ENCODE measurements around the gene DCC.

The DCC gene

DNA sequence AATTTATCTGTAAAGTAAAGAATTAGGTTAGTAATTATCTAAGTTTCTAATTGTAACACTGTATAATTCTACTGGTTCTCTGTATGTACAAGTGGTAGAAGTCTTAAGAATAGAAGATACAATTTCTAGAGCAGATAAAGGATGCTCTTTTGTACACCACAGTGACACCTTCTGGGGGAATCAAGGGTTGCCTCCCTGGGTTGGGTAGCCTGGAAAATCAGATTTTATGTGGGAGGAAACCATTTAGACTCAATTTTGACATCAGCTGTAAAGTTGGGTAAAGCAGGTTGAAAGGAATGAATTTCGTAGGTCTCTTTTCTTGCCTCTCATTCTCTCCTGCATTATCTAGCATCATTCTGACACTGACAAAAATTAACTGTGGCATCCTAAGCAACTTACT is 354.8 kb downstream of the DCC start:
- DNase-seq = no peak
- no peak overlapping the region for H3K27ac ChIP-seq (ENCODE audit: insufficient read depth in 1 of 2, low read depth in 1 of 2, low read length in 2 of 2, poor library complexity in 1 of 2, severe bottlenecking in 2 of 2)
- ChIA-PET CTCF (no interaction called here), POLR2A (no interaction called here)
- no peaks in the 10 kb centered on the region for H3K36me3 ChIP-seq (ENCODE audit: control insufficient read depth in 4 of 4, insufficient read depth in 4 of 4, low read length in 3 of 4)
- no peaks in the 10 kb centered on the region for H3K9me3 ChIP-seq (ENCODE audit: control extremely low read depth in 1 of 5, control insufficient read depth in 4 of 5, insufficient read depth in 2 of 5, low read depth in 1 of 5, low read length in 4 of 5)
- WGBS (ENCODE audit: insufficient coverage) = no CpG with 5 or more reads among the region's 1 CpG
- no peak overlapping the region for H3K4me3 ChIP-seq (ENCODE audit: control insufficient read depth in 1 of 7, extremely low read depth in 1 of 7, insufficient read depth in 4 of 7, low read depth in 2 of 7, low read length in 6 of 7)
- no peaks in the 10 kb centered on the region for H3K27me3 ChIP-seq (replicated peaks in 2 of 5; ENCODE audit: control insufficient read depth in 4 of 5, insufficient read depth in 5 of 5, low read length in 4 of 5)
- H3K4me1 ChIP-seq (ENCODE audit: control extremely low read depth in 1 of 4, control insufficient read depth in 4 of 4, insufficient read depth in 4 of 4, low read length in 3 of 4) = no peaks in the 10 kb centered on the region

DNA sequence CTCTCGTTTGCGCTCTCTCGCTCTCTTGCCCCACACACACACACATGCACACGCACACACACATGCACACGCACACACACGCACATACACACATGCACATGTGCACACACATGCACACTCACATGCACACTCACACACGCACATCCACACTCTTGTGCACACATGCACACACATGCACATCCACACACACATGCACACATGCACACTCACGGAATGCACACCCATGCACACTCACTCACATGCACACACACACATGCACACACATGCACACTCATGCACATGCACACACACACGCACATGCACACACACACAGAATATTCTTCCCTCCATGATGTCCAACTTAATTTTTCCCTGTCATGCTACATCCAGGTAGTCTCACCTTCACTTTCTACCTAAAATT is 360.1 kb downstream of the DCC start:
- WGBS (ENCODE audit: insufficient coverage) = 99% methylated on average over 9 of the region's 9 CpGs
- ChIA-PET POLR2A (no interaction called here), CTCF (no interaction called here)
- no peaks in the 10 kb centered on the region for H3K9me3 ChIP-seq (ENCODE audit: control extremely low read depth in 1 of 5, control insufficient read depth in 4 of 5, insufficient read depth in 2 of 5, low read depth in 1 of 5, low read length in 4 of 5)
- H3K36me3 ChIP-seq (ENCODE audit: control insufficient read depth in 4 of 4, insufficient read depth in 4 of 4, low read length in 3 of 4) = no peaks in the 10 kb centered on the region
- no peaks in the 10 kb centered on the region for H3K4me1 ChIP-seq (ENCODE audit: control extremely low read depth in 1 of 4, control insufficient read depth in 4 of 4, insufficient read depth in 4 of 4, low read length in 3 of 4)
- H3K4me3 ChIP-seq (ENCODE audit: control insufficient read depth in 1 of 7, extremely low read depth in 1 of 7, insufficient read depth in 4 of 7, low read depth in 2 of 7, low read length in 6 of 7) = no peak overlapping the region
- no peaks in the 10 kb centered on the region for H3K27me3 ChIP-seq (replicated peaks in 2 of 5; ENCODE audit: control insufficient read depth in 4 of 5, insufficient read depth in 5 of 5, low read length in 4 of 5)
- no peak for DNase-seq
- no peak overlapping the region for H3K27ac ChIP-seq (ENCODE audit: insufficient read depth in 1 of 2, low read depth in 1 of 2, low read length in 2 of 2, poor library complexity in 1 of 2, severe bottlenecking in 2 of 2)

DNA sequence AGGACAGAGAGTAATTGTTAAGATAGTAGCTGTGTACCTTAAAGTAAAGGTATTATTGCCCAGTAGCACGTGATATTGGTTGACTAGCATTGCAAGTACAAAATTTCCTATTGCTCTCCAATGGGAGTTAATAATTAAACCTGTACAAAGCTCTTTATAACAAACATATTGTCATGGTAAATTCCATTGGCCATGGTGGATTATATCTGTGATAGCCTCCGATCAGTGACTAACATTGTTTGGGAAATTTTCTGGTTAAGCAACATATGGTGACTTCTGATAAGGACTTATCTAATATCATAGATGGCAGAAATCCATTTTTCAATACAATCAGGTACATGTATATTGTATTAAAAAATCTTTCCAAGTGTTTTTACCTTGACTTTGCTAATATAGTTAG is 360.8 kb downstream of the DCC start:
- no peaks in the 10 kb centered on the region for H3K27me3 ChIP-seq (replicated peaks in 2 of 5; ENCODE audit: control insufficient read depth in 4 of 5, insufficient read depth in 5 of 5, low read length in 4 of 5)
- no peak overlapping the region for H3K27ac ChIP-seq (ENCODE audit: insufficient read depth in 1 of 2, low read depth in 1 of 2, low read length in 2 of 2, poor library complexity in 1 of 2, severe bottlenecking in 2 of 2)
- no peak overlapping the region for H3K4me3 ChIP-seq (ENCODE audit: control insufficient read depth in 1 of 7, extremely low read depth in 1 of 7, insufficient read depth in 4 of 7, low read depth in 2 of 7, low read length in 6 of 7)
- CTCF ChIA-PET = no interaction called here
- no CpG with 5 or more reads among the region's 2 CpGs for WGBS (ENCODE audit: insufficient coverage)
- POLR2A ChIA-PET = no interaction called here
- no peaks in the 10 kb centered on the region for H3K4me1 ChIP-seq (ENCODE audit: control extremely low read depth in 1 of 4, control insufficient read depth in 4 of 4, insufficient read depth in 4 of 4, low read length in 3 of 4)
- no peak for DNase-seq
- H3K36me3 ChIP-seq (ENCODE audit: control insufficient read depth in 4 of 4, insufficient read depth in 4 of 4, low read length in 3 of 4) = no peaks in the 10 kb centered on the region
- H3K9me3 ChIP-seq (ENCODE audit: control extremely low read depth in 1 of 5, control insufficient read depth in 4 of 5, insufficient read depth in 2 of 5, low read depth in 1 of 5, low read length in 4 of 5) = no peaks in the 10 kb centered on the region

DNA sequence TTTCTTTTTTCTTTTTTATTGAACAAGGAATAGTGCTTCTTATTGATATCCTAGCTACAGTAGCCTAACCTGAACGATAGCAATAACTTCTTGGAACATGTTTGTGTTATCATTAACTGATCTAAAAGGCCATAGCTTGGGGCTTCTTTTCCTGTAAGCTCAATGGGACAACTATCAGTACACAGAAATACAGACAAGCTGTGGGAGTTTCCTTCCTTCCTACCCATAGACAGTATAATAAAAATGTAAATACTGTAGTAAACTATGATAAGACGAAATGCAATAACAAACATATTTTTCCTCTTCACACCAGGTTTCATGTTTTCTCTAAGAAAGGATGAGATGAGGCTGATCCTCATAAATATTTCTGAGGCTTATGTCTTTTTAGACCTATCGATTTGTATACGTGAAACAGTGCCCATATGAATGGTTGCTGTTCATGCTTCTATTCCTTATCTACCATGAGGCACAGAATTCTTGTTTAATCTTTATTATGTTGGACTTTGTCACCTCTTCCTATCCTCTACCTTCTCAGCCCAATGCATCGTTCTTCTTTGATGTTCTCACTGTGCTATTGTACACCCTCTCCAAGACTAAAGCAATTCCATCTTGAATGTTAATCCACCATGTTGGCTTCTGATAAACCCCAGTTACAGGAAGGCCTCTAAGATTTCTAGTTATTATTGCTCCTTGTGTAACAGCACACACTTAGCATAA is 361.4 kb downstream of the DCC start:
- H3K27me3 ChIP-seq (replicated peaks in 2 of 5; ENCODE audit: control insufficient read depth in 4 of 5, insufficient read depth in 5 of 5, low read length in 4 of 5) = no peaks in the 10 kb centered on the region
- no peak for DNase-seq
- H3K4me1 ChIP-seq (ENCODE audit: control extremely low read depth in 1 of 4, control insufficient read depth in 4 of 4, insufficient read depth in 4 of 4, low read length in 3 of 4) = no peaks in the 10 kb centered on the region
- ChIA-PET POLR2A (no interaction called here), CTCF (no interaction called here)
- no peak overlapping the region for H3K27ac ChIP-seq (ENCODE audit: insufficient read depth in 1 of 2, low read depth in 1 of 2, low read length in 2 of 2, poor library complexity in 1 of 2, severe bottlenecking in 2 of 2)
- H3K9me3 ChIP-seq (ENCODE audit: control extremely low read depth in 1 of 5, control insufficient read depth in 4 of 5, insufficient read depth in 2 of 5, low read depth in 1 of 5, low read length in 4 of 5) = no peaks in the 10 kb centered on the region
- H3K4me3 ChIP-seq (ENCODE audit: control insufficient read depth in 1 of 7, extremely low read depth in 1 of 7, insufficient read depth in 4 of 7, low read depth in 2 of 7, low read length in 6 of 7) = no peak overlapping the region
- WGBS (ENCODE audit: insufficient coverage) = 96% methylated on average over 3 of the region's 5 CpGs
- no peaks in the 10 kb centered on the region for H3K36me3 ChIP-seq (ENCODE audit: control insufficient read depth in 4 of 4, insufficient read depth in 4 of 4, low read length in 3 of 4)

DNA sequence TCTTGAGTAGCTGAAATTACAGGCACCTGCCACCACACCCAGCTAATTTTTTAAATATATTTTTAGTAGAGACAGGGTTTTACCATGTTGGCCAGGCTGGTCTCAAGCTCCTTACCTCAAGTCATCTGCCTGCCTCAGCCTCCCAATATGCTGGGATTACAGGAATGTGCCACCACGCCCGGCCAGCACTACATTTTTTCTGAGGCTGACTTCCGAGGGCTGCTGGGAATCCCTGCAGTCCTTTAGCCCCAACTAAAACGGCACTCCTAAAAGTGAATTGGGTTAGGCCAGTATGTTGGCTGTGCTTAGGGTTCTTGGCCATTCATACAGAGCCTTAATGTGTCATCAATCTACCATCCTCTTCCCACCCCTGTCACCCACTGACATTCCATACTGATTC is 375.4 kb downstream of the DCC start:
- no peaks in the 10 kb centered on the region for H3K36me3 ChIP-seq (ENCODE audit: control insufficient read depth in 4 of 4, insufficient read depth in 4 of 4, low read length in 3 of 4)
- POLR2A ChIA-PET = no interaction called here
- H3K27ac ChIP-seq (ENCODE audit: insufficient read depth in 1 of 2, low read depth in 1 of 2, low read length in 2 of 2, poor library complexity in 1 of 2, severe bottlenecking in 2 of 2) = no peak overlapping the region
- H3K9me3 ChIP-seq (ENCODE audit: control extremely low read depth in 1 of 5, control insufficient read depth in 4 of 5, insufficient read depth in 2 of 5, low read depth in 1 of 5, low read length in 4 of 5) = no peaks in the 10 kb centered on the region
- DNase-seq = no peak
- 90% methylated on average over 2 of the region's 4 CpGs for WGBS (ENCODE audit: insufficient coverage)
- CTCF ChIA-PET = no interaction called here
- H3K4me1 ChIP-seq (ENCODE audit: control extremely low read depth in 1 of 4, control insufficient read depth in 4 of 4, insufficient read depth in 4 of 4, low read length in 3 of 4) = no peaks in the 10 kb centered on the region
- H3K27me3 ChIP-seq (replicated peaks in 2 of 5; ENCODE audit: control insufficient read depth in 4 of 5, insufficient read depth in 5 of 5, low read length in 4 of 5) = no peaks in the 10 kb centered on the region
- H3K4me3 ChIP-seq (ENCODE audit: control insufficient read depth in 1 of 7, extremely low read depth in 1 of 7, insufficient read depth in 4 of 7, low read depth in 2 of 7, low read length in 6 of 7) = no peak overlapping the region

DNA sequence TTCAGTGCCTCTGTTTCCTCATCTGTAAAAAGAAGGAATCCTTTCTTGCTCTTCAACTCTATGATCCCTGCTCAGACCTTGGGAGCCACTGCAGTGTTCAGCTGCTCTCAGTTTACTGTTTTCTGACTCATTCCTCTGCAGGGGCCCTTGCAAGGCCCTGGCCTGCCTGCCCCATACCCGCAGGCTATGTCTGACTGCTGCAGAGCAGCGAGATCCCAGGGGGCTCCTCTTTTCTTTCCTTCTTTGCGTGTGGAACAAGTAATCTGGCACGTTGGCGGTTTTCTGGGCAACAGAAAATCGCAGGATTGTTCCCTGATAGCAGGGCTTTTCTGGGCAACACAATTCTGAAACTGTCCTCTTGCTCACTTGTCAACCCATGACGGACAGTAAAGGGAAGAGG is 376.0 kb downstream of the DCC start:
- CTCF ChIA-PET = no interaction called here
- DNase-seq = no peak
- Histone ChIP-seq H3K4me3 (ENCODE audit: control insufficient read depth in 1 of 7, extremely low read depth in 1 of 7, insufficient read depth in 4 of 7, low read depth in 2 of 7, low read length in 6 of 7) (no peak overlapping the region), H3K36me3 (ENCODE audit: control insufficient read depth in 4 of 4, insufficient read depth in 4 of 4, low read length in 3 of 4) (no peaks in the 10 kb centered on the region), H3K9me3 (ENCODE audit: control extremely low read depth in 1 of 5, control insufficient read depth in 4 of 5, insufficient read depth in 2 of 5, low read depth in 1 of 5, low read length in 4 of 5) (no peaks in the 10 kb centered on the region), H3K27me3 (replicated peaks in 2 of 5; ENCODE audit: control insufficient read depth in 4 of 5, insufficient read depth in 5 of 5, low read length in 4 of 5) (no peaks in the 10 kb centered on the region), H3K27ac (ENCODE audit: insufficient read depth in 1 of 2, low read depth in 1 of 2, low read length in 2 of 2, poor library complexity in 1 of 2, severe bottlenecking in 2 of 2) (no peak overlapping the region), H3K4me1 (ENCODE audit: control extremely low read depth in 1 of 4, control insufficient read depth in 4 of 4, insufficient read depth in 4 of 4, low read length in 3 of 4) (no peaks in the 10 kb centered on the region)
- 90% methylated on average over 6 of the region's 7 CpGs for WGBS (ENCODE audit: insufficient coverage)
- POLR2A ChIA-PET = no interaction called here

DNA sequence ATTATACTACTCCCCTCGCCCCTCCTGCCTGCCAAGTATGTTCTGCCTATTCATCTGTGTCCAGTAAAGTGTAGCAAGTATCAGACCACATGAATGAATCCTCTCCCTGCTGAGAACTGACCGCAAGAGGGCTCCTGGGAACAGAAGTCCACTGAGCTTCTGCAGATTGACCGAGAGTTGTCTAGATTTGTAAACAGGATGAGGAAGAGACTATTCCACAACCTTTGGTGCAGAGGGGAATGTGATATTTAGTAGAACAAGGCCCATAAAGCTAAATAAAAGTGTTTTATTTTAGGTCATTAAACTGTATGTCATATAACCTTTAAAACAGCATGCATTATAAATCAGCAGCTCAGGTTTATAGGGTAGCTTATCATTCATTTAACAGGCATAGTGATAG is 377.0 kb downstream of the DCC start:
- Histone ChIP-seq H3K36me3 (ENCODE audit: control insufficient read depth in 4 of 4, insufficient read depth in 4 of 4, low read length in 3 of 4) (no peaks in the 10 kb centered on the region), H3K4me3 (ENCODE audit: control insufficient read depth in 1 of 7, extremely low read depth in 1 of 7, insufficient read depth in 4 of 7, low read depth in 2 of 7, low read length in 6 of 7) (no peak overlapping the region), H3K9me3 (ENCODE audit: control extremely low read depth in 1 of 5, control insufficient read depth in 4 of 5, insufficient read depth in 2 of 5, low read depth in 1 of 5, low read length in 4 of 5) (no peaks in the 10 kb centered on the region), H3K27me3 (replicated peaks in 2 of 5; ENCODE audit: control insufficient read depth in 4 of 5, insufficient read depth in 5 of 5, low read length in 4 of 5) (no peaks in the 10 kb centered on the region), H3K27ac (ENCODE audit: insufficient read depth in 1 of 2, low read depth in 1 of 2, low read length in 2 of 2, poor library complexity in 1 of 2, severe bottlenecking in 2 of 2) (no peak overlapping the region), H3K4me1 (ENCODE audit: control extremely low read depth in 1 of 4, control insufficient read depth in 4 of 4, insufficient read depth in 4 of 4, low read length in 3 of 4) (no peaks in the 10 kb centered on the region)
- no peak for DNase-seq
- CTCF ChIA-PET = no interaction called here
- whole genome bisulfite sequencing (ENCODE audit: insufficient coverage) = 35% methylated on average over 2 of the region's 3 CpGs
- POLR2A ChIA-PET = no interaction called here

All from common myeloid progenitor, CD34-positive (primary cell).